ENCODE measurements around the gene ERCC5.

DNA sequence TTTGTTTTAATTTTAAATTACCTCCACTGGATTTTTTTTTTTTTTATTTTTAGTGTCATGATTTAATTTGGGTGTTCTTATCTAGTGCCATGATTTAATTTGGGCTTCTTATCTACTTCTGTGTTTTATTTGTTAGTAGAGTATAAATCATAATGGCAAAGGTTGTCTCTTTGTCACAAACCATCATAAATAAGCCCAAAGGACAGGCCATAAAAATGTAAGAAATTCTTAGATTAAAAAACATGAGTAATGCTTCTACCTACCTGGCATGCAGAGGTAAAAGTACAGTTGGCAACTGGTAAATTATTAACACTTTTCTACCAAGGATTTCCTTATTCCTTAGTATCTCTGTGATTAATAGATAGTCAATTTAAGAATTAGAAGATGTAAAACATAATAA lies 55.2 kb downstream of the ERCC5 start:
- TF ChIP-seq, protein P1, sequence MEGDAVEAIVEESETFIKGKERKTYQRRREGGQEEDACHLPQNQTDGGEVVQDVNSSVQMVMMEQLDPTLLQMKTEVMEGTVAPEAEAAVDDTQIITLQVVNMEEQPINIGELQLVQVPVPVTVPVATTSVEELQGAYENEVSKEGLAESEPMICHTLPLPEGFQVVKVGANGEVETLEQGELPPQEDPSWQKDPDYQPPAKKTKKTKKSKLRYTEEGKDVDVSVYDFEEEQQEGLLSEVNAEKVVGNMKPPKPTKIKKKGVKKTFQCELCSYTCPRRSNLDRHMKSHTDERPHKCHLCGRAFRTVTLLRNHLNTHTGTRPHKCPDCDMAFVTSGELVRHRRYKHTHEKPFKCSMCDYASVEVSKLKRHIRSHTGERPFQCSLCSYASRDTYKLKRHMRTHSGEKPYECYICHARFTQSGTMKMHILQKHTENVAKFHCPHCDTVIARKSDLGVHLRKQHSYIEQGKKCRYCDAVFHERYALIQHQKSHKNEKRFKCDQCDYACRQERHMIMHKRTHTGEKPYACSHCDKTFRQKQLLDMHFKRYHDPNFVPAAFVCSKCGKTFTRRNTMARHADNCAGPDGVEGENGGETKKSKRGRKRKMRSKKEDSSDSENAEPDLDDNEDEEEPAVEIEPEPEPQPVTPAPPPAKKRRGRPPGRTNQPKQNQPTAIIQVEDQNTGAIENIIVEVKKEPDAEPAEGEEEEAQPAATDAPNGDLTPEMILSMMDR (IDR thresholded peaks at IDR 0.05) = no peak
- no peak for TF ChIP-seq POLR2A (IDR thresholded peaks at IDR 0.05)
